NCI-H345 (cell line): ENCODE results near the gene C11orf98.
A peak's percentile ranks its signal among the peaks of the same experiment; 100 is the strongest.
"Not testable (repeated sequence)": the region's sequence is repeated elsewhere in the genome, so short reads cannot be mapped to it uniquely, and the experiment has no call there.

Experiments
- DNase-seq: peaks from one replicate; lab custom pipeline; 2025; lab: John Stamatoyannopoulos, UW

The C11orf98 gene

GRCh38 chr11:62665075-62665598 is at the start of gene C11orf98, which contains the start of gene CSKMT:
Gene C11orf98 (minus strand): TSS chr11:62665210. CDS start chr11:62665169, 41 bp downstream.
Gene CSKMT (plus strand): TSS chr11:62665312. CDS start chr11:62665880, 568 bp downstream.
- DNase-seq = peak; percentile 95

- DNase-seq = no peak
Measured at GRCh38 chr11:62713343-62713742, 48.3 kb upstream of the C11orf98 start.

- no peak for DNase-seq
Measured at GRCh38 chr11:62712861-62713260, 47.9 kb upstream of the C11orf98 start.

- no peak for DNase-seq
Measured at GRCh38 chr11:62712276-62712812, 47.3 kb upstream of the C11orf98 start.

GRCh38 chr11:62710001-62710345 is 45.0 kb upstream of the C11orf98 start:
- DNase-seq = no peak

- DNase-seq = peak; percentile 99
Measured at GRCh38 chr11:62709247-62710000, 44.4 kb upstream of the C11orf98 start.

GRCh38 chr11:62708793-62709192 is 43.8 kb upstream of the C11orf98 start:
- DNase-seq = peak; percentile 70

- no peak for DNase-seq
Measured at GRCh38 chr11:62708392-62708791, 43.4 kb upstream of the C11orf98 start.

GRCh38 chr11:62707277-62707861 is 42.4 kb upstream of the C11orf98 start, which contains the start of the genes BSCL2 and GNG3:
Gene BSCL2 (minus strand): TSS chr11:62707424. CDS start chr11:62707195, 229 bp downstream.
Gene GNG3 (plus strand): TSS chr11:62707676. CDS start chr11:62708296, 620 bp downstream.
- DNase-seq = no peak

- no peak for DNase-seq
Measured at GRCh38 chr11:62706850-62707247, 41.8 kb upstream of the C11orf98 start.

- peak; percentile 97 for DNase-seq
Measured at GRCh38 chr11:62705880-62706849, 41.2 kb upstream of the C11orf98 start.

- DNase-seq = no peak
Measured at GRCh38 chr11:62705413-62705812, 40.4 kb upstream of the C11orf98 start.

GRCh38 chr11:62703921-62704320 is 38.9 kb upstream of the C11orf98 start:
- not testable (repeated sequence) for DNase-seq

- DNase-seq = no peak
Measured at GRCh38 chr11:62702246-62702645, 37.2 kb upstream of the C11orf98 start.

- DNase-seq = peak; percentile 67
Measured at GRCh38 chr11:62694455-62695167, 29.6 kb upstream of the C11orf98 start.

GRCh38 chr11:62693624-62694023 is 28.6 kb upstream of the C11orf98 start:
- DNase-seq = not testable (repeated sequence)

GRCh38 chr11:62689421-62690183 is 24.6 kb upstream of the C11orf98 start, which contains the start of gene LRRN4CL:
Gene LRRN4CL (minus strand): TSS chr11:62689530. CDS start chr11:62688508, 1,022 bp downstream.
- DNase-seq = no peak

- no peak for DNase-seq
Measured at GRCh38 chr11:62688491-62688890, 23.5 kb upstream of the C11orf98 start.

GRCh38 chr11:62687508-62688396 is 22.7 kb upstream of the C11orf98 start:
- no peak for DNase-seq
